SJCRH30 (cell line): ENCODE results near the gene RALGAPA1. TPM values are rescaled to one million over a fixed set of nuclear protein-coding genes. Genes with fewer than 3 reads are reported as not detected.
"Not testable (repeated sequence)": the region's sequence is repeated elsewhere in the genome, so short reads cannot be mapped to it uniquely, and the experiment has no call there.

ENCODE experiments used
- DNase-seq, 2 experiments: peaks; one replicate each; pipeline ENCODE4 v3.0.0-alpha.2; 2015 to 2020
- H3K27ac ChIP-seq: fragments of 250-450 bp; sonication (Bioruptor Pico); 2 replicates; pipeline ENCODE4 v1.5.1; 2020; ENCODE audit warnings: mild to moderate bottlenecking, moderate library complexity
- H3K27me3 ChIP-seq: fragments of 250-450 bp; sonication (Bioruptor Pico); 2 replicates; pipeline ENCODE4 v1.5.1; 2020; ENCODE audit warnings: mild to moderate bottlenecking, moderate library complexity
- H3K36me3 ChIP-seq: fragments of 250-450 bp; sonication (Bioruptor Pico); 2 replicates; pipeline ENCODE4 v1.5.1; 2020; ENCODE audit warnings: mild to moderate bottlenecking, moderate library complexity
- H3K4me1 ChIP-seq: fragments of 250-450 bp; sonication (Bioruptor Pico); 2 replicates; pipeline ENCODE4 v1.5.1; 2020; ENCODE audit warnings: mild to moderate bottlenecking, moderate library complexity
- H3K4me3 ChIP-seq: fragments of 250-450 bp; sonication (Bioruptor Pico); 2 replicates; pipeline ENCODE4 v1.5.1; 2020; ENCODE audit warnings: mild to moderate bottlenecking, moderate library complexity
- H3K9me3 ChIP-seq: fragments of 250-450 bp; sonication (Bioruptor Pico); replicated peaks from 2 replicates; pipeline ENCODE4 v1.5.1; 2020; ENCODE audit warnings: mild to moderate bottlenecking, moderate library complexity
- total RNA-seq: library from RNA; depleted of rRNA; stranded (reverse); fragments of >200 nt; shearing (Covaris generic); gene quantifications from 2 replicates; pipeline ENCODE4 v1.2.3, GENCODE V29; 2014

Gene RALGAPA1
- total RNA-seq, 1 experiment from 2014 or later = 25.9 TPM

DNA sequence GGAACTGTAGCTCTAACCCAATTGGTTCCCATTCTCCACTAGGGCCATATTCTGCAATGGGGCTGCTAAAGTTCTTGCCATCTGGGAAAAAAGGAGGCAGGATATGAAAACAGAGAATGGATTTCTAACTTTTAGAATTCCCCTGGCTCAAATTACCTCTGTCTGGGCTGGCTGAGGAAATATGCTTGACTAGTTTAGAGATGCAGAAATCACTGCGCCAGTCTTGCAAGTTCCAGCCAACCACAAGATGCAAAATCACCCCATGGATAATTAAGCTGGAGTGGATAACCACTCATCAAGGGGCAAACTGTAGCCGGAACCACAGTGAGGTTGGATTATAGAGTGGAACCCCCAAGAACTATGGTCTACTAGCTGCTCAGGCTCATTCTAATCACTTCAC is 126.3 kb downstream of the RALGAPA1 start:
- Histone ChIP-seq H3K4me3 (no peak overlapping the region), H3K9me3 (no peaks in the 10 kb centered on the region), H3K27me3 (no peaks in the 10 kb centered on the region), H3K4me1 (no peaks in the 10 kb centered on the region), H3K27ac (no peak overlapping the region), H3K36me3 (0 out of 2 replicates have a peak, but pooled peaks cover 4% of the 10 kb centered on the region)
- DNase-seq = no peak

DNA sequence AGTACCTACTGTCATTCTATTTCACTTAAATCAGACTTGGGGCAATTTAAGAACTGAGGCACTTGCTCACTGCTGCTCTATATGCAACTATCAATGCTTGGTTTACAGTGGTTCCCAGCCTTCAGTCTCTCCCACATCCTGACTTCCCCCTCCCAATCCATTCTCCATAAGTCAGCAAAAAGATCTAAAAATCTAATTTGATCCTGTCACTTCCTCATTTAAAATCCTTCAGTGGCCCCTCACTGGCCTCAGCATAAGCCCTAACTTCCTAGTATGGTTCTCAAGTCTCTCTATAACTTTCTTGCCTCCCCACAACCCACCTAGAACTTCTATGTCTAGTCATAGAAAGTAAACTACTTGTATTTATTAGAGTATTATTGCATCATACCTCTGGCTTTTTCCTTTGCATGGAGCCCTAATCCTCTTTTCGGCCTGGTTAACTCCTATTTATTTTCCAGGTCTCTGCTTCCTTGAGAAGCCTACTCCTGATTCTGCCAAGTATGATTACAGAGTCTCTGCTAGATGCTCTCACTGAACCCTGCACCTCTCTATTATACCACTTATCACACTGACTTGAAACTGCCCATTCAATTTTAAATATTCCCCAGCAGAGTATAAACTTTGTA is 130.6 kb downstream of the RALGAPA1 start:
- no peaks in the 10 kb centered on the region for H3K9me3 ChIP-seq
- no peak for DNase-seq
- 0 out of 2 replicates have a peak, but pooled peaks cover 2% of the 10 kb centered on the region for H3K36me3 ChIP-seq
- no peaks in the 10 kb centered on the region for H3K4me1 ChIP-seq
- no peak overlapping the region for H3K27ac ChIP-seq
- H3K27me3 ChIP-seq = no peaks in the 10 kb centered on the region
- H3K4me3 ChIP-seq = no peak overlapping the region

DNA sequence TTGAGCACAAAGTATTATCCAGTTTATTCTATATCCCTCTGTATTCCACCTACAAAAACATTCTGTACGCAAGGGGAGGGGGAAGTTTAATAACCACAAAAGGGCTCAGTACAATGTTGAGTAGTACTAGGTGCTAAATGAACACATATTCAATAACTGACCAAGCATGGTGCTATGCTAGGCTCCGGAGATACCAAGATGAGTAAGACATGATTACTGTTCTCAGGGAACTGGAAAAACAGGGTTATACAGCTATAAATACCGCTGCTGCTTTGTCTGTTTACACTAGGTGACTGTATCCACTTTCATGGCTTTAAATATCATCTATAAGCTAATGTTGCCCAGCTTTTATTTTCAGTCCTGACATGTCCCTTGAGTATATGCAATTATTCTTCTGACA is 139.3 kb downstream of the RALGAPA1 start:
- Histone ChIP-seq H3K36me3 (no peaks in the 10 kb centered on the region), H3K4me3 (no peak overlapping the region), H3K4me1 (no peaks in the 10 kb centered on the region), H3K9me3 (no peaks in the 10 kb centered on the region), H3K27ac (no peak overlapping the region), H3K27me3 (no peaks in the 10 kb centered on the region)
- DNase-seq = no peak

DNA sequence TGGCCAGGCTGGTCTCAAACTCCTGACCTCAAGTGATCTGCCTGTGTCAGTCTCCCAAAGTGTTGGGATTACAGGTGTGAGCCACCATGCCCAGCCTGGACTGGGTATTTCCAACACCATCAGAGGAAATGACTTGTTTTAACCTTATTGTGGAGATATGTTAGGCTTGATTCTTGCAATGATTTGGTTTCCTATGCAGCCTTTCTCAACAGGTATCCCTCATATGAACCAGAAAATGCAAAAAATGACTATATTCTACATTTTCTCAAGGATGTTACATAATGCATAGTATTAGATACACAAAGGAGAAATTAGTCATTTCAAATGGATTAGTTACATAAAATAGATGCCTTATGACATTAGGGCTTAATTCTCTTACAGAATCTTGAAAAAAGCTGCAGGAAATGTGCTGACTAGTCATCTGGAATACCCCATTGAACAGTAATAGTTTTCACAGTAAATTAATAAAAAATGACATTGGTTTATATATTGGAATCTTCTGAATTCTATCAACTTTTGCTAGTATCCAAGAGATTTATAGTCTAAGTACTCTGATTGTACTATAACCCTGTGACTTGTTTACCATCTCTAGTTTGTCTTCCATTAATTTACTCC is 142.6 kb downstream of the RALGAPA1 start:
- H3K36me3 ChIP-seq = no peaks in the 10 kb centered on the region
- no peak overlapping the region for H3K4me3 ChIP-seq
- H3K9me3 ChIP-seq = no peaks in the 10 kb centered on the region
- no peak for DNase-seq
- no peak overlapping the region for H3K27ac ChIP-seq
- no peaks in the 10 kb centered on the region for H3K4me1 ChIP-seq
- no peaks in the 10 kb centered on the region for H3K27me3 ChIP-seq

DNA sequence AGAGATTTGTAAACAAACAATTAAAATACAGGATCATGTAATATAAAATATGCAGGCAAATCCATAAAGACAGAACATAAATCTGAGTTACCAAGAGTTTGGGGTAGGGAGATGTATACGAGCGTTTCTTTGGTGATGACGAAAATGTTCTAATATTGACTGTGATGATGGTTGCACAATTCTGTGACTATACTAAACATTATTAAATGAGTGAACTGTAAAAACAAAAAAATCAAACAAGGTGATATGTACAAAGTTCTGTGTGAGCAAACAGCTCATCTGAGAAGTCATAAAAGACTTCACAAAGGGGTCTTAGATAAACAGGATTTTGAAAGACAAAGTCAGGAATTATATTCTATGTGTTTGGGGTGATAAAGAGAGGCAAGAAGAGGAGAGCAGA is 147.2 kb downstream of the RALGAPA1 start:
- no peaks in the 10 kb centered on the region for H3K4me1 ChIP-seq
- H3K27ac ChIP-seq = no peak overlapping the region
- no peak for DNase-seq
- H3K27me3 ChIP-seq = no peaks in the 10 kb centered on the region
- no peaks in the 10 kb centered on the region; the same call in 1 of the 2 replicates for H3K36me3 ChIP-seq
- H3K9me3 ChIP-seq = no peaks in the 10 kb centered on the region
- H3K4me3 ChIP-seq = no peak overlapping the region

DNA sequence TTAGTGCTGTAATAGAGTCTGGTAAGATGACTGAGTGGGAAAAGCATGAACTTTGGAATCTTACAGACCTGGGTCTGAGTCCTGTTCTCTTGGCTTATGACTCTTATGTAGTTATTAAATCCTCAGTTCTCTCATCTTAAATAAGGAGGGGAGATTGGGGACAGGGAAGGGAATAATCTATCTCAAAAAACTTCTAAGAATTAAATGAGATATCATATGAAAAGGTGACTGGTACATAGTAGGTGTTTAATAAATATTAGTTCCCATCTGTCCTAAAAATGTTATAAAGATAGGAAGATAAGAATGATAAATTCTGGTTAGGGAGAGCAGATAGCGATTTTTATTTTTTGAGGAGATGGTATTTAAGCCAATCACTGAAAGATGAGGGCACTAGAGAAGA is 156.1 kb downstream of the RALGAPA1 start:
- no peak for DNase-seq
- no peaks in the 10 kb centered on the region for H3K9me3 ChIP-seq

DNA sequence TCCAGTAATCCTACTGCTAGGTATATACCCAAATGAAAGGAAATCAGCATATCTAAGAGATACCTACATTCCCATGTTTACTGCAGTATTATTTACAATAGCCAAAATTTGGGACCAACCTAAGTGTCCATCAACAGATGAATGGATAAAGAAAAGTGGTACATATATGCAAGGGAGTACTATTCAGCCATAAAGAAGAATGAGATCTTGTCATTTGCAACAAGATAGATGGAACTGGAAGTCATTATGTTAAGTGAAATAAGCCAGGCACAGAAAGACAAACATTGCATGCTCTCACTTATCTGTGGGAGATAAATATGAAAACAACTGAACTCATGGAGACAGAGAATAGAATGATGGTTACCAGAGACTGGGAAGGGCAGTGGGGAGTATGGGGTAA is 165.6 kb downstream of the RALGAPA1 start:
- no peak for DNase-seq
- H3K4me3 ChIP-seq = no peak overlapping the region
- no peaks in the 10 kb centered on the region for H3K4me1 ChIP-seq
- no peaks in the 10 kb centered on the region for H3K36me3 ChIP-seq
- H3K27me3 ChIP-seq = no peaks in the 10 kb centered on the region
- H3K9me3 ChIP-seq = no peaks in the 10 kb centered on the region
- no peak overlapping the region for H3K27ac ChIP-seq

More for the DNA sequence above, 156.1 kb downstream of the RALGAPA1 start:
- Histone ChIP-seq H3K27me3 (no peaks in the 10 kb centered on the region), H3K36me3 (peaks cover 3% of the 10 kb centered on the region; the same call in 1 of the 2 replicates), H3K4me3 (no peak overlapping the region), H3K4me1 (no peaks in the 10 kb centered on the region), H3K27ac (no peak overlapping the region)

DNA sequence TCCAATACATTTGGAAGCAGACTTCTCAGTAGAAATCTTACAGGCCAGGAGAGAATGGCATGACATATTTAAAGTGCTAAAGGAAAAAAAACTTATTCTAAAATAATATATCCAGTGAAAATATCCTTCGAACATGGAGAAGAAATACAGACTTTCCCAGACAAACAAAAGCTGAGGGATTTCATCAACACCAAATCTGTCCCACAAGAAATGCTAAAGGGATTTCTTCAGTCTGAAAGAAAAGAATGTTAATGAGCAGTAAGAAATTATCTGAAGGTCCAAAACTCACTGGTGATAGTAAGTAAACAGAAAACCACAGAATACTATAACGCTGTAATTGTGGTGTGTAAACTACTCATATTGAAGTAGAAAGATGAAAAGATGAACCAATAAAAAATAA is 171.2 kb downstream of the RALGAPA1 start:
- peaks cover 3% of the 10 kb centered on the region for H3K36me3 ChIP-seq
- H3K4me1 ChIP-seq = no peaks in the 10 kb centered on the region
- no peaks in the 10 kb centered on the region for H3K9me3 ChIP-seq
- H3K27ac ChIP-seq = no peak overlapping the region
- H3K4me3 ChIP-seq = no peak overlapping the region
- no peaks in the 10 kb centered on the region for H3K27me3 ChIP-seq
- DNase-seq = no peak

DNA sequence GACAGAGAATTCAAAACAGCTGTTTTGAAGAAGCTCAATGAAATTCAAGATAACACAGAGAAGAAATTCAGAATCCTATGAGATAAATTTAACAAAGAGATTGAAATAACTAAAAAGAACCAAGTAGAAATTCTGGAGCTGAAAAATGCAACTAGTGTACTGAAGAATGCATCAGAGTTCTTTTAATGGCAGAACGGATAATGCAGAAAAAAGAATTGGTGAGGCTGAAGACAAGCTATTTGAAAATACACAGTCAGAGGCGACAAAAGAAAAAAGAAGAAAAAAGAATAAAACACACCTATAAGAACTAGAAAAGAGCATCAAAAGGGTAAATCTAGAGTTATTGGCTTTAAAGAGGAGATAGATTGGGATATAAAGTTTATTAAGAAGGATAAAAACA is 171.8 kb downstream of the RALGAPA1 start:
- Histone ChIP-seq H3K27me3 (no peaks in the 10 kb centered on the region), H3K9me3 (no peaks in the 10 kb centered on the region), H3K36me3 (peaks cover 3% of the 10 kb centered on the region), H3K4me1 (no peaks in the 10 kb centered on the region), H3K4me3 (no peak overlapping the region), H3K27ac (no peak overlapping the region)
- DNase-seq = no peak

DNA sequence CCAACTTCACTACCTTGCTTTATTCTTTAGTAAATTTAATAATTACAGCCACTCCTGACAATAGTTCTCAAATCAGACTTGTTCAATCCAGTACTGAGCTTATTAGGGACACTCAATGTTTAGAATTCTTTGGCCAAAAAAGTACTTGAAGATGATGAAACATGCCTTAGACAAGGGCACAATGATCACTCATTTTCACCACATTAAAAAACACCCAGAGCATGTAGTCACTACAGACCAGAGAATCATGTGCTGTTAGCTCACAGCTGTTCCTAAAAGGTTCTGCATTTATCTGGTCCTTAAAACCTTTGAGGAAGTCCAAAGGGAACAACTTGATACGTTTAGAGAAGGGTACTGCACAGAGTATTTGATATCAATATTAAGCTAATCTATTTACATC is 176.4 kb downstream of the RALGAPA1 start:
- Histone ChIP-seq H3K4me3 (no peak overlapping the region), H3K4me1 (no peaks in the 10 kb centered on the region), H3K36me3 (peaks cover 3% of the 10 kb centered on the region), H3K9me3 (no peaks in the 10 kb centered on the region), H3K27me3 (no peaks in the 10 kb centered on the region), H3K27ac (no peak overlapping the region)
- DNase-seq = no peak

DNA sequence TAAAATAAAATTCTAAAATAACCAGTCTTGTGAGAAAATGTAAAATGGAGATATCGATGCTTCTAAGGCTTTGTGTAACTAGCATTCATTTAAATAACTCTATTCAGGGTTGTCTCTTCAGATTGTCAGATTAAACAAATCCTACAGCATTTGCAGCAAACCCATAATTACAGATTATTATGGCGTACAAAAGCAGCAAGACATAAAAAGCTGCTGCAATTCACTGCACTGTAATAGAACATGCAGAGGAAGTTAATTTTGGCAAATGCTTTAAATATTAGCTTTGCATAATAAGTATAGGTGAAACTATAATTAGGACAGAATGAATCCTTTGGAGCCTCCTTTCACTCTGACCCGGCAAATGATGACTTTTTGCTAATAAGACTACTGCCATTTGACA is 176.8 kb downstream of the RALGAPA1 start:
- peaks cover 3% of the 10 kb centered on the region for H3K36me3 ChIP-seq
- H3K4me1 ChIP-seq = no peaks in the 10 kb centered on the region
- DNase-seq = no peak
- no peaks in the 10 kb centered on the region for H3K9me3 ChIP-seq
- H3K27me3 ChIP-seq = no peaks in the 10 kb centered on the region
- no peak overlapping the region for H3K4me3 ChIP-seq
- H3K27ac ChIP-seq = no peak overlapping the region

DNA sequence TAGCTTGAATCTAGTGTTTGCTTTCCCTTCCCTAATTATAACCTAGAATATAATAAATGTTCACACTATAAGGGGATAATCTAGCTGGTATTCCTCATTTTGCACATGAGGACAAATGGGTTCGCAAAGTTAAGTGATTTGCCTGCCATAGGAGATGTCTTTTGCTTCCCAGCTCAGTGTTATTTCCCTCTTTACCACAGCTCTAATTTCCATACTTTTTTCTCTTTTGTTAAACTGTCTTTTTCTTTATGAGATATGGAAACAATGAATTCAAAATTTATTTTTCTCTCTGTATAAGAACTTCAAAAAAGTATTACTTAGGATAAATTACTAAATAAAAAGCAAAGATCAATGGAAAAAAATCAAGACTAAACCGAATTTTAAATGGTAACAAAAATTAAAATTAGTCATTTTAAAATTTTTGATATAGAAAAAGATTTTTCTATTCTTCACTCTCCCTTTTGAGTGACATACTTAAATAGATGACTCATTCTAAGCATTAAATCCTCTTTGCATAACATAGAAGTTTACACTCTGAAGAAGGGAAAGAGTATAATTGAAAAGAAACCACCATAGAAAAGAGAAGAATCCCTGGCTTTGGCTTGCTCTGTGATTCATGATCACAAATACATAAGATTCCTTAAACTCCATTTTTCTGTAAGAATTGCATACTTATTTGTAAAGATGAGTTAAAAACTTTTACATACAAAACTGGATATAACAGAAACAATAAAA is 177.9 kb downstream of the RALGAPA1 start:
- Histone ChIP-seq H3K4me3 (no peak overlapping the region), H3K4me1 (no peaks in the 10 kb centered on the region), H3K27me3 (no peaks in the 10 kb centered on the region), H3K9me3 (no peaks in the 10 kb centered on the region), H3K36me3 (peaks cover 3% of the 10 kb centered on the region), H3K27ac (no peak overlapping the region)
- DNase-seq = no peak

DNA sequence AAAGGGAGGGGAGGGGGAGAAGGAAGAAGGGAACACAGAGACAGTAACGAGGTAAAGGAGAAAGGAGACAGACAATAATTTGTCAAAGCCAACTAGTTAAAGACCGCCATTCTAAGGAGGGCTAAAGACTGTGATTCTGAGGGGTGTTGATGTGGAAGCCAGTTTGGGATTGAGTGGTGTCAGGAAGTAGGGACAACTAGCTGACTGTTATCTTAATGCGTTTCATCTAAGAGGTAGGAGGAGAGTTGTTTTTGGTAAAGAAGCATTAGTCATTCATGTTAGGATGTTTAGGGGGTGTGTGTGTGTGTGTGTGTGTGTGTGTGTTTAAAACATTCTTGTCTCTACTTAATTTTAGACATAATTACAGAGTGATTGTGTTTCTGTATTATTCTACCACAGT is 180.1 kb downstream of the RALGAPA1 start:
- DNase-seq = no peak
- Histone ChIP-seq H3K36me3 (no peaks in the 10 kb centered on the region; the same call in 1 of the 2 replicates), H3K9me3 (no peaks in the 10 kb centered on the region), H3K27ac (no peak overlapping the region), H3K4me3 (no peak overlapping the region), H3K4me1 (no peaks in the 10 kb centered on the region), H3K27me3 (no peaks in the 10 kb centered on the region)

DNA sequence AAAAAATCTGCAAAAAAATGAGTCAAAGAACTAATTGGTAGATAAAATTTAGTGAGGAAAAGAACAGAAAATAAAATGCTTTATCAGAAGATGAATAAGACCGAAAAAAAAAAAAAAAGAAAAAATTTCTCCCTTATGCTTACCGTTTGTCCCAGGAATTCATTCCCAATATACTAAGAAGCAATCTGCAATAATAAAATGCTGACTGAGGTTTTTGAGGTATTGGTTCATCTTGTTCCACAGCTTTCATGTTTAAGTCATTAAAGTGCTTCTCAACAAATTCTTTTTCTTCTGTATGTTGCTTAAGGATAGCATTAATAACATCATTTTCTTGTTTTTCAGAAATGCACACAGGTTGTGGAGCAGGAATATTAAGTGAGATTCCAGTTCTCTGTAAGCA is 182.1 kb downstream of the RALGAPA1 start:
- not testable (repeated sequence) for H3K4me1 ChIP-seq, H3K27me3 ChIP-seq, H3K4me3 ChIP-seq, H3K27ac ChIP-seq, DNase-seq, H3K9me3 ChIP-seq, H3K36me3 ChIP-seq

DNA sequence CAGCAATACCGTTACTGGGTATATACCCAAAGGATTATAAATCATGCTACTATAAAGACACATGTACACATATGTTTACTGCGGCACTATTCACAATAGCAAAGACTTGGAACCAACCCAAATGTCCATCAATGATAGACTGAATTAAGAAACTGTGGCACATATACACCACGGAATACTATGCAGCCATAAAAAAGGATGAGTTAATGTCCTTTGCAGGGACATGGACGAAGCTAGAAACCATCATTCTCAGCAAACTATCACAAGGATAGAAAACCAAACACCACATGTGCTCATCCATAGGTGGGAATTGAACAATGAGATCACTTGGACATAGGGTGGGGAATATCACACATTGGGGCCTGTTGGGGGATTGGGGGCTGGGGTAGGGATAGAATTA is 187.1 kb downstream of the RALGAPA1 start:
- not testable (repeated sequence) for H3K9me3 ChIP-seq, H3K27me3 ChIP-seq, H3K27ac ChIP-seq, H3K36me3 ChIP-seq, DNase-seq, H3K4me1 ChIP-seq, H3K4me3 ChIP-seq
